GM23338 (cell line): ENCODE measurements around the gene SLC30A1. TPM values are rescaled to one million over a fixed set of nuclear protein-coding genes. Genes with fewer than 3 reads are reported as not detected.
A peak's percentile ranks its signal among the peaks of the same experiment; 100 is the strongest.

Experiments used
- ATAC-seq: fragments of 200-7000 bp; cut with Tn5 transposase; 3 replicates; pipeline ENCODE4 v1.9.1; 2020
- DNase-seq: peaks from one replicate; pipeline ENCODE4 v3.0.0-alpha.2; 2015; ENCODE audit warnings: low spot score
- H2AFZ ChIP-seq: fragments of 200-600 bp; sonication (generic); 2 replicates; pipeline ENCODE4 v1.8.0; 2016; ENCODE audit warnings: antibody characterized with exemption, mild to moderate bottlenecking, moderate library complexity
- H3F3A ChIP-seq: fragments of 200-600 bp; sonication (generic); replicated peaks from 2 replicates; pipeline ENCODE4 v1.8.0; 2017; ENCODE audit warnings: antibody characterized with exemption, mixed run types, low read depth
- H3K27ac ChIP-seq: fragments of 200-600 bp; sonication (generic); 2 replicates; pipeline ENCODE4 v1.6.1; 2016; ENCODE audit warnings: low read depth
- H3K27me3 ChIP-seq: fragments of 200-600 bp; sonication (generic); 2 replicates; pipeline ENCODE4 v1.8.0; 2016; ENCODE audit warnings: mild to moderate bottlenecking, mixed run types, moderate library complexity; ENCODE audit not compliant: insufficient read depth
- H3K36me3 ChIP-seq: fragments of 200-600 bp; sonication (generic); 2 replicates; pipeline ENCODE4 v1.8.0; 2016; ENCODE audit warnings: mild to moderate bottlenecking; ENCODE audit not compliant: insufficient read depth
- H3K4me1 ChIP-seq: fragments of 200-600 bp; sonication (generic); 2 replicates; pipeline ENCODE4 v1.8.0; 2016; ENCODE audit warnings: mild to moderate bottlenecking, moderate library complexity; ENCODE audit not compliant: insufficient read depth
- H3K4me2 ChIP-seq: fragments of 200-600 bp; sonication (generic); 2 replicates; pipeline ENCODE4 v1.7.1; 2017; ENCODE audit warnings: mixed run types
- H3K4me3 ChIP-seq: fragments of 200-600 bp; sonication (generic); 2 replicates; pipeline ENCODE4 v1.6.1; 2016; ENCODE audit warnings: mixed run types
- H3K79me2 ChIP-seq: fragments of 200-600 bp; sonication (generic); replicated peaks from 2 replicates; pipeline ENCODE4 v1.8.0; 2017; ENCODE audit warnings: mild to moderate bottlenecking; ENCODE audit not compliant: insufficient read depth
- H3K9me2 ChIP-seq: fragments of 200-600 bp; sonication (generic); 2 replicates; pipeline ENCODE4 v1.8.0; 2017; ENCODE audit not compliant: insufficient read depth
- H4K20me1 ChIP-seq: fragments of 200-600 bp; sonication (generic); replicated peaks from 2 replicates; pipeline ENCODE4 v1.8.0; 2017; ENCODE audit warnings: mild to moderate bottlenecking; ENCODE audit not compliant: insufficient read depth
- H3K27ac Mint-ChIP-seq: 2 replicates; pipeline ENCODE4 v1.8.0; 2020; ENCODE audit warnings: inconsistent platforms, mild to moderate bottlenecking, moderate library complexity, mixed read lengths
- H3K27me3 Mint-ChIP-seq: 3 replicates; pipeline ENCODE4 v1.8.0; 2022; ENCODE audit warnings: low read depth, mild to moderate bottlenecking, moderate library complexity, mixed read lengths, inconsistent platforms; ENCODE audit not compliant: insufficient read depth, poor library complexity
- H3K36me3 Mint-ChIP-seq: 3 replicates; pipeline ENCODE4 v1.8.0; 2021; ENCODE audit warnings: low read depth, mild to moderate bottlenecking, inconsistent platforms, moderate library complexity, mixed read lengths
- H3K4me1 Mint-ChIP-seq: 3 replicates; pipeline ENCODE4 v1.8.0; 2020; ENCODE audit warnings: mild to moderate bottlenecking, inconsistent platforms, mixed read lengths
- H3K4me3 Mint-ChIP-seq: 3 replicates; pipeline ENCODE4 v1.8.0; 2021; ENCODE audit warnings: moderate library complexity, mild to moderate bottlenecking, inconsistent platforms, mixed read lengths
- H3K9me3 Mint-ChIP-seq: 3 replicates; pipeline ENCODE4 v1.8.0; 2020; ENCODE audit warnings: moderate library complexity, mild to moderate bottlenecking, inconsistent platforms, mixed read lengths
- CREB1 ChIP-seq: fragments of 250-450 bp; sonication (Bioruptor Pico); IDR thresholded peaks from 2 replicates; pipeline ENCODE4 v1.5.0; 2020; ENCODE audit warnings: low read depth, mild to moderate bottlenecking, moderate library complexity
- ETS1 ChIP-seq: IDR thresholded peaks from 2 replicates; pipeline ENCODE4 v1.6.1; 2016; ENCODE audit warnings: antibody characterized with exemption
- EZH2 ChIP-seq: fragments of 200-600 bp; sonication (generic); IDR thresholded peaks from one replicate; pipeline ENCODE4 v1.8.0; 2017; ENCODE audit warnings: antibody characterized with exemption, mild to moderate bottlenecking, low read depth; ENCODE audit not compliant: unreplicated experiment
- EZH2phosphoT487 ChIP-seq: fragments of 200-600 bp; sonication (generic); IDR thresholded peaks from one replicate; pipeline ENCODE4 v1.8.1; 2018; ENCODE audit warnings: antibody characterized with exemption; ENCODE audit not compliant: unreplicated experiment
- JUNB ChIP-seq: IDR thresholded peaks from one replicate; pipeline ENCODE4 v1.6.1; 2016; ENCODE audit warnings: antibody characterized with exemption; ENCODE audit not compliant: unreplicated experiment
- NANOG ChIP-seq: IDR thresholded peaks from 2 replicates; pipeline ENCODE4 v1.6.1; 2016; ENCODE audit warnings: antibody characterized with exemption, borderline replicate concordance
- POLR2AphosphoS5 ChIP-seq: IDR thresholded peaks from 2 replicates; pipeline ENCODE4 v1.6.1; 2016; ENCODE audit warnings: antibody characterized with exemption, low read depth
- STAT1 ChIP-seq: IDR thresholded peaks from one replicate; pipeline ENCODE4 v1.6.1; 2016; ENCODE audit warnings: antibody characterized with exemption; ENCODE audit not compliant: unreplicated experiment
- ZNF114 ChIP-seq: fragments of 250-450 bp; sonication (Bioruptor Pico); IDR thresholded peaks from 2 replicates; pipeline ENCODE4 v1.5.0; 2020; ENCODE audit warnings: mild to moderate bottlenecking, moderate library complexity
- ZNF331 ChIP-seq: fragments of 250-450 bp; sonication (Bioruptor Pico); IDR thresholded peaks from 2 replicates; pipeline ENCODE4 v1.5.0; 2020; ENCODE audit warnings: low read depth, mild to moderate bottlenecking, moderate library complexity
- polyA plus RNA-seq: library from polyadenylated mRNA; unstranded; fragments of >200 nt; fragmentation: Nextera tagmentation; extraction: Ambion mirVana; gene quantifications from 2 replicates; pipeline ENCODE4 v1.2.1, GENCODE V29; 2016
- total RNA-seq: library from RNA; depleted of rRNA; stranded (reverse); fragments of >200 nt; shearing (Covaris generic); gene quantifications from 2 replicates; pipeline ENCODE4 v1.2.3, GENCODE V29; 2014
- TF ChIP-seq, protein P1 (sequence below): fragments of 250-450 bp; sonication (Bioruptor Pico); IDR thresholded peaks from 2 replicates; pipeline ENCODE4 v1.5.0; 2020; ENCODE audit warnings: mild to moderate bottlenecking, moderate library complexity
- TF ChIP-seq, protein P2 (sequence below), 2 experiments: fragments of 200-600 bp in 1 of 2; sonication (generic) in 1 of 2; conservative IDR thresholded peaks; 2 replicates each; pipeline versions ENCODE4 v1.5.1 to v1.6.1; 2016 to 2017; ENCODE audit warnings: antibody characterized with exemption in 2 of 2, low read depth in 2 of 2, mild to moderate bottlenecking in 2 of 2, moderate library complexity in 1 of 2

The SLC30A1 gene
- total and polyA plus RNA-seq, 2 experiments from 2014 or later: 3.3 to 17.7 TPM

DNA sequence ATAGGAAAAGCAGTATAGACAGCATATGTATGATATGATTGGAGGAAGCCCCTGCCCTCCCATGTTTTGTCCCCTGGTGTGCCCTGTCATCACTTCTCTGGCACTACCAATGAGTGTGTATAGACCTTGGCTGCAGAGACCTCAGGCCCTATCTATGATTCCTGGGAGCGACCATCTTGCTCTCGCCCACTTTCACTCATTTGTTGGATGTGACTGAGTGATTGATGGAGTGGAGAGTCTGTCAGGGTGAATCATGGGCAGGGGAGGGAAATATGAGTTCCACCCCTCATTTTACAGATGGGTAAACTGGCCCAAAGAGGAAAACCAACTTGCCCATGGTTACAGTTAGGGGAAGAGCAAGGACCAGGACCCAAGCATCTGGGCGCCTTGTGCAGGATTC lies 14.9 kb downstream of the SLC30A1 start (continued):
- TF ChIP-seq, protein P1, sequence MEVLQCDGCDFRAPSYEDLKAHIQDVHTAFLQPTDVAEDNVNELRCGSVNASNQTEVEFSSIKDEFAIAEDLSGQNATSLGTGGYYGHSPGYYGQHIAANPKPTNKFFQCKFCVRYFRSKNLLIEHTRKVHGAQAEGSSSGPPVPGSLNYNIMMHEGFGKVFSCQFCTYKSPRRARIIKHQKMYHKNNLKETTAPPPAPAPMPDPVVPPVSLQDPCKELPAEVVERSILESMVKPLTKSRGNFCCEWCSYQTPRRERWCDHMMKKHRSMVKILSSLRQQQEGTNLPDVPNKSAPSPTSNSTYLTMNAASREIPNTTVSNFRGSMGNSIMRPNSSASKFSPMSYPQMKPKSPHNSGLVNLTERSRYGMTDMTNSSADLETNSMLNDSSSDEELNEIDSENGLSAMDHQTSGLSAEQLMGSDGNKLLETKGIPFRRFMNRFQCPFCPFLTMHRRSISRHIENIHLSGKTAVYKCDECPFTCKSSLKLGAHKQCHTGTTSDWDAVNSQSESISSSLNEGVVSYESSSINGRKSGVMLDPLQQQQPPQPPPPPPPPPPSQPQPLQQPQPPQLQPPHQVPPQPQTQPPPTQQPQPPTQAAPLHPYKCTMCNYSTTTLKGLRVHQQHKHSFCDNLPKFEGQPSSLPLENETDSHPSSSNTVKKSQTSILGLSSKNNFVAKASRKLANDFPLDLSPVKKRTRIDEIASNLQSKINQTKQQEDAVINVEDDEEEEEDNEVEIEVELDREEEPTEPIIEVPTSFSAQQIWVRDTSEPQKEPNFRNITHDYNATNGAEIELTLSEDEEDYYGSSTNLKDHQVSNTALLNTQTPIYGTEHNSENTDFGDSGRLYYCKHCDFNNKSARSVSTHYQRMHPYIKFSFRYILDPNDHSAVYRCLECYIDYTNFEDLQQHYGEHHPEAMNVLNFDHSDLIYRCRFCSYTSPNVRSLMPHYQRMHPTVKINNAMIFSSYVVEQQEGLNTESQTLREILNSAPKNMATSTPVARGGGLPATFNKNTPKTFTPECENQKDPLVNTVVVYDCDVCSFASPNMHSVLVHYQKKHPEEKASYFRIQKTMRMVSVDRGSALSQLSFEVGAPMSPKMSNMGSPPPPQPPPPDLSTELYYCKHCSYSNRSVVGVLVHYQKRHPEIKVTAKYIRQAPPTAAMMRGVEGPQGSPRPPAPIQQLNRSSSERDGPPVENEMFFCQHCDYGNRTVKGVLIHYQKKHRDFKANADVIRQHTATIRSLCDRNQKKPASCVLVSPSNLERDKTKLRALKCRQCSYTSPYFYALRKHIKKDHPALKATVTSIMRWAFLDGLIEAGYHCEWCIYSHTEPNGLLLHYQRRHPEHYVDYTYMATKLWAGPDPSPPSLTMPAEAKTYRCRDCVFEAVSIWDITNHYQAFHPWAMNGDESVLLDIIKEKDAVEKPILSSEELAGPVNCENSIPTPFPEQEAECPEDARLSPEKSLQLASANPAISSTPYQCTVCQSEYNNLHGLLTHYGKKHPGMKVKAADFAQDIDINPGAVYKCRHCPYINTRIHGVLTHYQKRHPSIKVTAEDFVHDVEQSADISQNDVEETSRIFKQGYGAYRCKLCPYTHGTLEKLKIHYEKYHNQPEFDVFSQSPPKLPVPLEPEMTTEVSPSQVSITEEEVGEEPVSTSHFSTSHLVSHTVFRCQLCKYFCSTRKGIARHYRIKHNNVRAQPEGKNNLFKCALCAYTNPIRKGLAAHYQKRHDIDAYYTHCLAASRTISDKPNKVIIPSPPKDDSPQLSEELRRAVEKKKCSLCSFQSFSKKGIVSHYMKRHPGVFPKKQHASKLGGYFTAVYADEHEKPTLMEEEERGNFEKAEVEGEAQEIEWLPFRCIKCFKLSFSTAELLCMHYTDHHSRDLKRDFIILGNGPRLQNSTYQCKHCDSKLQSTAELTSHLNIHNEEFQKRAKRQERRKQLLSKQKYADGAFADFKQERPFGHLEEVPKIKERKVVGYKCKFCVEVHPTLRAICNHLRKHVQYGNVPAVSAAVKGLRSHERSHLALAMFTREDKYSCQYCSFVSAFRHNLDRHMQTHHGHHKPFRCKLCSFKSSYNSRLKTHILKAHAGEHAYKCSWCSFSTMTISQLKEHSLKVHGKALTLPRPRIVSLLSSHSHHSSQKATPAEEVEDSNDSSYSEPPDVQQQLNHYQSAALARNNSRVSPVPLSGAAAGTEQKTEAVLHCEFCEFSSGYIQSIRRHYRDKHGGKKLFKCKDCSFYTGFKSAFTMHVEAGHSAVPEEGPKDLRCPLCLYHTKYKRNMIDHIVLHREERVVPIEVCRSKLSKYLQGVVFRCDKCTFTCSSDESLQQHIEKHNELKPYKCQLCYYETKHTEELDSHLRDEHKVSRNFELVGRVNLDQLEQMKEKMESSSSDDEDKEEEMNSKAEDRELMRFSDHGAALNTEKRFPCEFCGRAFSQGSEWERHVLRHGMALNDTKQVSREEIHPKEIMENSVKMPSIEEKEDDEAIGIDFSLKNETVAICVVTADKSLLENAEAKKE (CRISPR knock-in tag): no peak
- TF ChIP-seq, protein P2, sequence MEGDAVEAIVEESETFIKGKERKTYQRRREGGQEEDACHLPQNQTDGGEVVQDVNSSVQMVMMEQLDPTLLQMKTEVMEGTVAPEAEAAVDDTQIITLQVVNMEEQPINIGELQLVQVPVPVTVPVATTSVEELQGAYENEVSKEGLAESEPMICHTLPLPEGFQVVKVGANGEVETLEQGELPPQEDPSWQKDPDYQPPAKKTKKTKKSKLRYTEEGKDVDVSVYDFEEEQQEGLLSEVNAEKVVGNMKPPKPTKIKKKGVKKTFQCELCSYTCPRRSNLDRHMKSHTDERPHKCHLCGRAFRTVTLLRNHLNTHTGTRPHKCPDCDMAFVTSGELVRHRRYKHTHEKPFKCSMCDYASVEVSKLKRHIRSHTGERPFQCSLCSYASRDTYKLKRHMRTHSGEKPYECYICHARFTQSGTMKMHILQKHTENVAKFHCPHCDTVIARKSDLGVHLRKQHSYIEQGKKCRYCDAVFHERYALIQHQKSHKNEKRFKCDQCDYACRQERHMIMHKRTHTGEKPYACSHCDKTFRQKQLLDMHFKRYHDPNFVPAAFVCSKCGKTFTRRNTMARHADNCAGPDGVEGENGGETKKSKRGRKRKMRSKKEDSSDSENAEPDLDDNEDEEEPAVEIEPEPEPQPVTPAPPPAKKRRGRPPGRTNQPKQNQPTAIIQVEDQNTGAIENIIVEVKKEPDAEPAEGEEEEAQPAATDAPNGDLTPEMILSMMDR (conservative IDR thresholded peaks at IDR 0.05; ENCODE audit: low read depth in 2 of 2): no peak
- no peak for TF ChIP-seq EZH2

GRCh38 chr1:211559222-211560010 lies 19.5 kb downstream of the SLC30A1 start:
- Histone ChIP-seq H3K4me3 (no peak overlapping the region), H3K27ac (no peak overlapping the region), H3K36me3 (no peaks in the 10 kb centered on the region), H3F3A (no peaks in the 10 kb centered on the region), H3K9me2 (no peaks in the 10 kb centered on the region), H3K4me1 (no peaks in the 10 kb centered on the region), H3K79me2 (no peaks in the 10 kb centered on the region), H3K27me3 (no peaks in the 10 kb centered on the region), H3K4me2 (no peak overlapping the region), H2AFZ (peak overlapping the region; percentile 23; the same call in 1 of the 2 replicates), H4K20me1 (no peaks in the 10 kb centered on the region)
- no peaks in the 10 kb centered on the region for H3K36me3 Mint-ChIP-seq
- ATAC-seq (no peak), DNase-seq (no peak)
- no peak overlapping the region for H3K4me3 Mint-ChIP-seq
- H3K4me1 Mint-ChIP-seq: no peaks in the 10 kb centered on the region
- no peaks in the 10 kb centered on the region for H3K27me3 Mint-ChIP-seq
- H3K27ac Mint-ChIP-seq: no peak overlapping the region
- no peaks in the 10 kb centered on the region for H3K9me3 Mint-ChIP-seq
- TF ChIP-seq ETS1 (no peak), POLR2AphosphoS5 (no peak), ZNF114 (CRISPR knock-in tag) (no peak), EZH2phosphoT487 (no peak), EZH2 (no peak), NANOG (no peak), ZNF331 (no peak), CREB1 (CRISPR knock-in tag) (no peak), STAT1 (no peak), JUNB (no peak)
- TF ChIP-seq, protein P2 (conservative IDR thresholded peaks at IDR 0.05; ENCODE audit: low read depth in 2 of 2): no peak
